DMS 273 (cell line): ENCODE data around the gene PEAR1.
A peak's percentile ranks its signal among the peaks of the same experiment; 100 is the strongest.

Experiments used
- DNase-seq: peaks from one replicate; lab custom pipeline; 2025; ENCODE audit not compliant: unreplicated experiment; lab: John Stamatoyannopoulos, UW

PEAR1 gene

GRCh38 chr1:156959414-156959813 lies 65.9 kb downstream of the PEAR1 start:
- DNase-seq: peak; percentile 23

GRCh38 chr1:156959925-156960324 lies 66.4 kb downstream of the PEAR1 start:
- DNase-seq: no peak

- peak; percentile 71 for DNase-seq
These were observed 68.2 kb downstream of the PEAR1 start for GRCh38 chr1:156961709-156962108.

GRCh38 chr1:156963621-156964020 lies 70.1 kb downstream of the PEAR1 start:
- DNase-seq: no peak

GRCh38 chr1:156964441-156964840 lies 70.9 kb downstream of the PEAR1 start:
- no peak for DNase-seq
